Ramos (cell line): ENCODE results near the gene G6PC3.

Source experiments
- in situ Hi-C: fragments of 300-500 bp; cut with MboI; formaldehyde crosslinking; loops from one replicate; pipeline ENCODE4 v1.14.3; 2022; ENCODE audit warnings: low sequenced_read_pairs; ENCODE audit not compliant: unreplicated experiment

The G6PC3 gene

GRCh38 chr17:44079877-44080821, 9.6 kb downstream of the G6PC3 start:
- in situ Hi-C loops = no loop called here

GRCh38 chr17:44081681-44082080, 11.1 kb downstream of the G6PC3 start:
- in situ Hi-C loops = no loop called here

DNA sequence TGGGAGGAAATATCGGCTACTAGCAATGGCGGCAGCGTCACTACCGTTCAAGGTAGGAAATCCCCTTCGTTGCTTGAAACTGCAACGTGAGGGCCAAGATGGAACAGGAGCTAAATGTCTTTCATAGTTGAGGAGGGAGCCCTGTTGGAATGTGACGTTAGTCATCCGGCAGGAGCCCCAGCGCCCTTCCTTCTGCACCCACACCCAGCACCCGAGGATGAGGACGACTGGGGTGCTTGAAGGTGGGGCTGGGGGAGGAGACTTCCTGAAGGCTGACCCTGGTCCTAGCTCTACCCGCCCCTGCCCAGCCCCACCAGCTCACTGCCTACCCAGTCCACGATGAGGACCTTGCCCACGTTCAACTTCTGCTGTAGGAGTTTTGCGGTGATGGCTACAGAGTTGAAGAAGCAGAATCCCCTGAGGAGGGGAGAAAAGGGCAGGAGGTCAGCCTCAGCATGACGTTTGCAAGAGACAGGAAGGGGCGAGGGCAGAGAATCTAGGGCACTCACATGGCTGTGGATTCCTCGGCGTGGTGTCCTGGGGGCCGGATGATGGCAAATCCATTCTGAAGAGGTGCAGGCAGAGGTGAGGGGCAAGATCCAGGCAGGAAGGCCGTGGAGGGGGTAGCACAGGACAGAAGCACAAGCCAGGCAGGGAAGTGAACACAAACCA, 11.9 kb downstream of the G6PC3 start:
- in situ Hi-C loops = no loop called here

DNA sequence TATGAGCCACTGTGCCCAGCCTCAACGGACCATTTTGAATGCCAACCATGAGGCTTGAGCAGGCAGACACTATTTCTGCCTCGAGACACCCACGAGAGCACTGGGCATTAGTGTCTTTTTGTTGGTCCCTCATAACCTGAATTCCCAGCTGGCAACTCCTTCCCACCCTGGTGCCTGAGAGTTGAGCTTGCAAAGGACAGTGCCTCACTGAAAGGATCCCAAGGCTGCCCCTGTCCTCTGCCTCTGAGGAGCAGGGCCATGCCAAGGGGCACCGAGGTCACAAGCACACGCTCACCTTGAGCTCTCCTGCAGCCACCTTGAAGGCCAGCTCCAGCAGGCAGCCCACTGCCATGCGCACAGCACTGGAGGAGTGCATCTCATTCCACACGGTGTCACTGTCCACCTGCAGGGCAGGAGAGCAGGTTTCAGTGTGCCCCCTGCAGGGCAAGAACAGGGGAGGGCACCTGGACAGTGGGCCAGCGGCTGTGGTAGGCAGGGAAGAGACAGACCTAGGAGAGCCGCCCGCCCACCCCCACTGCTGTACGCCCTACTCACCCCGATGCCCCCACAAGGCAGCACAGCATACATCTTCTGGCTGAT, 12.8 kb downstream of the G6PC3 start:
- in situ Hi-C loops = no loop called here

GRCh38 chr17:44084131-44084538, 13.6 kb downstream of the G6PC3 start:
- in situ Hi-C loops = no loop called here

DNA sequence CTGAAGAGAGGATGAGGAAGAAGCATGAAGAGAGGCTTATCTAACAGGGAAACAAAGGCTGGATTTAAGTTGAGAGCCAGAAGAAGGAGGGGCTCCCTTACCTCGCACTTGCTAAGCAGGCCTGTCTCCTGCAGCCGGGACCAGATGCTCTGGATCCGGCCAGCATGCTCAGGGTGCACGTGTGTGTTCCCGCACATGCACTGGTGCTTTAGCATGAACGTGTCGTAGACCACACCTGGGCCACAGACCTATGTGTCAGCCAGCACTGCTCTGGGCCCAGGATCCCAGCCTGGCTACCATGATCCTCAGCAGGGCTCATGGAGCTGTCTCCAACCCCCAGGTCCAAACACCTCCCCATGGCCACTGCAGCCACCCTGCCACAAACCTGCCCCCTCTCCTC, 14.4 kb downstream of the G6PC3 start:
- in situ Hi-C loops = no loop called here

DNA sequence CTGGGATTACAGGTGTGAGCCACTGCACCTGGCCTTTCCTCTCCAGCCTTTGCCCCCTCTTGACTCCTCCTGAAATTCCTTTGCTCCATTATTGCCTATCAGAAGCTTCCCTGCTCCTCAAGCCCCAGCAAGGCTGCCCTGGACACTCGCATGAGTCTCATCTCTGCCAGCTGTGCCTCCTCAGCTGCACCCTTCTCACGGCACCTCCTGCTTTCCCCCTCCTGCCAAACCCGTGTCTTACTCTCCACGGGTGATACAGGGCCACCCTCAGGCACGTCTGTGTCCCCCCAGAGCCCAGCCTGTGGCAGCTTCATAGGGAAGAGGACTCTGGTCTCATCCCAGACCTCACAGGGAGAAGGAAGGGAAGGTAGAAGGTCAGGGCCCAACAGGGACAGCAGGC, 15.4 kb downstream of the G6PC3 start:
- in situ Hi-C loops = no loop called here

DNA sequence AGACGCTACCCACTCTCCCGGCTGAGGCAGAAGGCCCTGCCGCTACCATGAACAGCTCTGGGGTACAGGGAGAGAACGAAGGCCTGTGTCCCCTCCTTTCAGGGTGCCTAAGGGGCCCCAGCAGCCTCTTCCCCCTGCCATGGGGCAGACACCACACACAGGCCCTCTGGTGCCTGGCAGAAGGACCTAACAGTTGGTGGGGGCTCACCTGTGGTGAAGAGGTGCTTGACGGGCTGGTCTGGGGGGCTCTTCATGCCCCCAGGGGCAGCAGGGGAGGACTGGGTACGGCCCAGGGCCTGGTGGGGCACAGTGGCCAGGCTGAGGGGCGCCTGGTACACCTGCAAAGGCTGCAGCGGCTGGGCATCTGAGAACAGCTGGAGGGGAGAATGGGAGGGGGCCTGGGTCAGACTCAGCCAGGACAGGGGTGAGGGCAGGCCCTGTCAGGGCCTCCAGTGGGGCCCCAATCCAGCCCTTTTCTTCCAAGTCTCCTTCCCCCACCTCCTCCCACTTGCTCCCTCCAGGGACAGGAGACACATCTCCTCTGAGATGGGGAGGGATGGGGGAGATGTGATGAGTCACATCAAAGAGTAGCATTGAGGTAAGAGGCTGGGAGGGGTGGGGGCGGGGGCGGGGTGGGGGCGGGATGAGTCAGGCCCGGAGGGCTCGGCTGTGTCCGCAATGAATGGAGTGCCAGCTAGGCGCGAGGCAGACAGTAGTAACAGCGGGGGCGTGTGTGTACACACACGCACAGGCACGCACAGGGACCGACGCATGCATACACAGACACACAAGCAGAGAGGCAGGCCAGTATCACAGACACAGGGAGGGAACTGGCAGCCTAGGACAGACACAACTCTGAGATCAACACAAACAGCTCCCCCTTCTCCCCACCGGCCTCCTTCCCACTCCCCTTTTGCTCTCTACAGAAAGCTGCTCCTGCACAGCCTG, 16.1 kb downstream of the G6PC3 start:
- in situ Hi-C loops = no loop called here

DNA sequence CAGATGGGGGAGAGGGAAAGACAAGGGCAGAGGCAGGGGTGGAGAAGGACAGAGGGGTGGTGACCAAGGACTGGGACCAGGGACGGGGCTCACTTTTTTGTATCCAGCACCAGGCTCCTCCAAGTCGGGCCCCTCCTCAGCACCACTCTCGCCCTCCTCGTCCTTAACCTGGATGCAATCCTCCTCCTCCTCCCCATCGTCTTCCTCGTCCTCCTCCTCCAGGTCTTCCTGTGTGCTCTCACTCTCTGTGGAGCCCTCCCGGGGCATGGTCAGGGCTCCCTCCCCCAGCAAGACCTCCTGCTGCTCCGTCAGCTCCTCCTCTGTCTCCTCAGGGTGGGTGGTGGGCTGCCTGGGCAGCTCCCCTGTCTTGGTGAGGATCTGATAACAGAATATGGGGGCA, 16.8 kb downstream of the G6PC3 start:
- in situ Hi-C loops = no loop called here

DNA sequence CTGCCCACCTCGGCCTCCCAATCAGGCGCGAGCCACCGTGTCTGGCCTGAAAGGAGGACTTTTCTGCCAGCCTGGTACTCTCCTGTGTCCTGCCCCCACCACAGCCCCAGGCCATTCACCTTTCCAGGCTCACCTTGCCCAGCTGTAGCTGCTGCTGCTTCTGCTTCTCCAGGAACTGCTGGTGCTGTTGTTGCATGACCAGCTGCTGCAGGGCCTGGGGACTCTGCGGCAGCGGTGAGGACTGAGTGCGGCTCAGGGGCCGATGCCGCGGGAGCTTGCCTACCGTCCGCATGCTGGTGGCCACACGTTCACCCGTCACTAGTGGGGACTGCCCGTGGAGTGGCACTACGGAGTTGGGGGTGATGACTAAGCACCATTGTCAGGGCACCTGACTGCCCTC, 17.7 kb downstream of the G6PC3 start:
- in situ Hi-C loops = no loop called here

DNA sequence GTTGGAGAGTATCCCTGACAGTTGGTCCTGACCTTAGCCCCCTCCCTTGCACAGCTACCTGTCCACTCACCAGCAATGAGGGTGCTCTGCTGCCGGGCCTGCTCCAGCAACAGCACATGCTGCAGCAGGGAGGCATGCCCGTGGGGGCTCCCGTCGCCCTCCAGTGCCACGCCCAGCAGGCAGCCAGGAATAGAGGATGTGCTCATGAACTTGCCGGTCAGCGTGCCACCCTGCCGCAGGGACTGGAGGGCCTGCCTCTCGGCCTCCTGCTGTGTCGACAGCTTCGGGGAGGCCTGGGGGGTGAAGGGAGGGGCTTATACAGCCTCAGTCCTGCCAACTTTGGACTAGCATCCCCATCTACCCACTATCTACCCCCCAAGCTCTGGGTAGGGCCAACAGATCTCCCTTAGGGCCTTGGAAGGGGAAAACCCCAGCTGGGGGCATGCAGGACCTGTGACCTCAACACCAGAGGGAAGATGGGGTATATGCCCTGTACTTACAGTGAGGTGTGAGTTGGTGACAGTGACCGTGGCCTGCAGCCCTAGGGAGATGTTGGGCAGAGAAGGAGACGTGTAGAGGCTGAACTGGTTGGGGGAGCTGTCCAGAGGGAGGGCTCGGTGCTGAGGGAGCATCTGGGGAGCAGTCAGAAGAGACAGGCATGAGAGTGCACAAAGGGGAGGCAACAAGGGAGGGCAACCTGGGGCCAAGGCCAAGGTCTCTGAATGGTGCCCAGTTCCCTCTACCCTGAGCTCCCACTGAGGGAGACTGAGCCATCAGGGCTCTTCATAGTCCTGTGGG, 20.9 kb downstream of the G6PC3 start:
- in situ Hi-C loops = no loop called here

GRCh38 chr17:44092051-44092450, 21.5 kb downstream of the G6PC3 start:
- in situ Hi-C loops = no loop called here

DNA sequence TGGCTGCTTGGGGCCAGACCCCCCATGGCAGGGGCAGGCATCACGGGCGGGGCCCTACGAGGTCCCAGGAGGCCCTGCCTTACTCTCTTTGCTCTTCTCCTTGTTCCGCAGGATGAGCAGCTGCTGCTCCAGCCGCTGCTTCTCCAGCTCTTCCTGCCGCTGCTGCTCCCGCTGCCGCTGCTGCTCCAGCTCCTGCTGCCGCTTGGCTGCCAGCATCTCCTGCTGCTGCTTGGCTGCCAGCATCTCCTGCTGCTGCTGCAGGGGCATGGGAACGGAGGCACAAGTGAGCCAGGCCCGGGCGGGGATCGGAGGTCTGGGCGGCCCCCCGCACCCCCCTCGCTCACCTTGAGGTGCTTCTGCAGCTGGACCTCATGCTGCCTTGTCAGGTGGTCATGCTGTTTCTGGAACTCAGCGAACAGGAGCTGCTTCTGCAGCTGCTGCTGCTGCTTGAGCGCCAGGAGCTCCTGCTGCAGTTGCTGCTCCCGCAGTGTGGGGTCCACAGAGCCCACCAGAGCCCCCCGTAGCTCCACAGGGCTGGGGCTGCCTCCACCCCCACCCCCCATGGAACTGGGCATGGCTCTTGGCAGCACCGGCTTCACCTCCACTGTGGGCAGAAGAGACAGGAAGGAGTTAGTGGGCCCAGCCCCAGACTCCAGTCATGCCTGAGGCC, 22.8 kb downstream of the G6PC3 start:
- in situ Hi-C loops = no loop called here

DNA sequence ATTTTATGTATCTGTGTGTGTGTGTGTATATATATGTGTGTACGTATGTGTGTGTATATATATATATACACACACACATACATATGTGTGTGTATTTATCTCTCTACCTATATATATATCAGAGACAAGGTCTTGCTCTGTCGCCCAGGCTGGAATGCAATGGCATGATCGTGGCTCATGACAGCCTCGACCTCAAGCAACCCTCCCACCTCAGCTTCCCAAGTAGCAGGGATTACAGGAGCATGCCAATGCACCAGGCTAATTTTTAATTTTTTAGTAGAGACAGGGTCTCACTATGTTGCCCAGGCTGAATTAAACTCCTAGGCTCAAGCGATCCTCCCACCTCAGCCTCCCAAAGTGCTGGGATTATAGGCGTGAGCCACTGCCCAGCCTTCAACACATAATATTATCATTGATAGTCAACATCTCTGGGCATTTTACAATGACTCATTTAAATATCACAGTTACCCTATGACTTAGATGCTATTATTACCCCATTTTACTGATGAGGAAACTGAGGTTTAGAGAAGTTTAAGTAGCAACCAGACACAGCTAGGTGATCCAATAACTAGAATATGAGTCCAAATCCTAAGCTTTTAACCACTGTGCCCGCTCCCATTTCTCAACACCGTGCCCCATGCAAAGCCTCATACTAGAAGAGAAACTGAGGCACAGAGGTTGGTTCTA, 24.3 kb downstream of the G6PC3 start:
- in situ Hi-C loops = no loop called here

DNA sequence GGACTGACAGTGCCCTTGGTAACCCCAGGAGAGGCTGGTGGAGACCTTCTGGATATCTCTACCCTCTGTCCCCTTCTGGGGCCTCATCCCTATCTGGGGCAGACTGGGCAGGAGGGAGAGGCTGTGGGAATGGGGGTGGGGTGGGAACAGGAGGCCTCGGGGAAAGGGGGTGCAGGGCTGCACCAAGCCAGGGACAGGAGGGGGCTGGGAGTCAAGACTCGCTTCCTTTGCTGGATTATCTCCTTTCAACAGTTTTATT, 24.8 kb downstream of the G6PC3 start:
- in situ Hi-C loops = no loop called here

DNA sequence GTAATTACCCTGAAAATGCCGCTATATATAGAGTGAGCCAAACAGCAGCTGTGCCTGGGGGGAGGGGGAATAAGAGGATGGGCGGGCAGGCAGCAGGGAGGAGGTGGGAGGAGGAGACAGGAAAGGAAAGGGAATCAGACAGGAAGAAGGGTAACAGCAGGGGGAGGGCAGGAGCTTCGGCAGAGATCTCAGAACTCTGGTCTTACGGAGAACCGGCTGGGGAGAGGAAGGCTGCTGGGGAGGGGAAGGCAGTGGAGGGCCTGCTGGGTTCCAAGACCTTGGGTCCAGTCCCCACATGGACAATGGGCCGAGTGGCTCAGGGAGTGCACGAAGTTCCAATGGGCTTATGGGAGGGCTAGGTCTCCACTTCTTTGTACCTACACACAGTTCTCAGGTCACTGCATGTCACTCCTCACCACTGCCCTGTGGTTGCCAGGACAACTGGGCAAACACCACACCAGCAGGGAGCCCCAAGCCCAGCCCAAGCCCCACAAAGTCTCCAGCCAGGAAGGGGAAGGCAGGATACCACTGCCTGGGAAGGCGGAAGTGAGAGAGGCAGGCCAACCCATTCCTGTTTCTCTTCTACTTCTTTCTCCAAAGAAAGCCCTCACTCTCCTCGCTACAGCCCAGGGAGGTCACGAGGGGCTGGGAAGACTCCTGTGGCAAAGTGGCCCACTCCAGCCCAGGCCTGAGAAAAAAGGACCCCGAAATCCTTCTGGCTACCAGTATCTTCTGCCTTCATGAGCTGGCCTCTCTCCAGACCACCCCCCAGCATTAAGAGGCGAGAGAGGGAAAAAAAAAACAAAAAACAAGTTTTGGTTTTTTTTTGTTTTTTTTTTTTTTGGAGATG, 25.3 kb downstream of the G6PC3 start:
- in situ Hi-C loops = no loop called here

- in situ Hi-C loops = no loop called here
These were observed 26.8 kb downstream of the G6PC3 start for GRCh38 chr17:44097110-44097958.
